Activated naive CD8-positive, alpha-beta T cell treated with anti-CD3 and anti-CD28 coated beads for 36 hours (primary cell): ENCODE results near the gene EIF1. TPM values are rescaled to one million over a fixed set of nuclear protein-coding genes. Genes with fewer than 3 reads are reported as not detected.
A peak's percentile ranks its signal among the peaks of the same experiment; 100 is the strongest.
"Not testable (repeated sequence)": the region's sequence is repeated elsewhere in the genome, so short reads cannot be mapped to it uniquely, and the experiment has no call there.

Experiments
- DNase-seq: peaks from one replicate; pipeline ENCODE4 v3.0.0; 2021
- H3K27ac Mint-ChIP-seq: one replicate; pipeline ENCODE4 v1.8.0; 2022; ENCODE audit warnings: mild to moderate bottlenecking, moderate library complexity, mixed read lengths
- H3K27me3 Mint-ChIP-seq: one replicate; pipeline ENCODE4 v1.8.0; 2022; ENCODE audit warnings: mild to moderate bottlenecking, mixed read lengths
- H3K36me3 Mint-ChIP-seq: one replicate; pipeline ENCODE4 v1.8.0; 2021; ENCODE audit warnings: mild to moderate bottlenecking, mixed read lengths
- H3K4me1 Mint-ChIP-seq: one replicate; pipeline ENCODE4 v1.8.0; 2021; ENCODE audit warnings: mixed read lengths
- H3K4me3 Mint-ChIP-seq: one replicate; pipeline ENCODE4 v1.8.0; 2022; ENCODE audit warnings: mild to moderate bottlenecking, moderate library complexity, mixed read lengths
- H3K9me3 Mint-ChIP-seq: one replicate; pipeline ENCODE4 v1.8.0; 2022; ENCODE audit warnings: mixed read lengths
- total RNA-seq, 2 experiments: library from RNA; stranded (reverse); gene quantifications; one replicate each; pipeline ENCODE4 v1.2.3, GENCODE V29; 2021

Gene EIF1
- total RNA-seq, 2 experiments from 2014 or later = 1,196 to 1,277 TPM

GRCh38 chr17:41681776-41682175 lies 6.9 kb upstream of the EIF1 start:
- H3K27me3 Mint-ChIP-seq = no peaks in the 10 kb centered on the region
- peaks cover 5% of the 10 kb centered on the region for H3K9me3 Mint-ChIP-seq
- H3K36me3 Mint-ChIP-seq = peaks cover 6% of the 10 kb centered on the region
- no peak for DNase-seq
- H3K27ac Mint-ChIP-seq = no peak overlapping the region
- peaks cover 21% of the 10 kb centered on the region for H3K4me1 Mint-ChIP-seq
- H3K4me3 Mint-ChIP-seq = no peak overlapping the region

GRCh38 chr17:41682631-41683030 lies 6.1 kb upstream of the EIF1 start:
- H3K36me3 Mint-ChIP-seq = peaks cover 6% of the 10 kb centered on the region

GRCh38 chr17:41683441-41684007 lies 5.2 kb upstream of the EIF1 start:
- Mint-ChIP-seq H3K4me1 (peaks cover 22% of the 10 kb centered on the region), H3K36me3 (peaks cover 2% of the 10 kb centered on the region), H3K4me3 (no peak overlapping the region), H3K27ac (no peak overlapping the region), H3K9me3 (peaks cover 1% of the 10 kb centered on the region), H3K27me3 (no peaks in the 10 kb centered on the region)
- DNase-seq = no peak

More at GRCh38 chr17:41682631-41683030, 6.1 kb upstream of the EIF1 start:
- DNase-seq = no peak
- Mint-ChIP-seq H3K27me3 (no peaks in the 10 kb centered on the region), H3K9me3 (peaks cover 5% of the 10 kb centered on the region), H3K27ac (no peak overlapping the region), H3K4me3 (no peak overlapping the region), H3K4me1 (peaks cover 23% of the 10 kb centered on the region)

- Mint-ChIP-seq H3K4me3 (no peak overlapping the region), H3K27ac (no peak overlapping the region), H3K4me1 (peaks cover 18% of the 10 kb centered on the region), H3K27me3 (no peaks in the 10 kb centered on the region), H3K9me3 (no peaks in the 10 kb centered on the region), H3K36me3 (peaks cover 4% of the 10 kb centered on the region)
- DNase-seq = no peak
These were observed 4.7 kb upstream of the EIF1 start for GRCh38 chr17:41684035-41684434.

GRCh38 chr17:41685753-41686152 lies 2.9 kb upstream of the EIF1 start:
- H3K4me3 Mint-ChIP-seq, H3K27me3 Mint-ChIP-seq, H3K4me1 Mint-ChIP-seq, DNase-seq, H3K27ac Mint-ChIP-seq, H3K9me3 Mint-ChIP-seq: not testable (repeated sequence)
- peaks cover 21% of the 10 kb centered on the region for H3K36me3 Mint-ChIP-seq

GRCh38 chr17:41686281-41686680 lies 2.4 kb upstream of the EIF1 start:
- H3K4me1 Mint-ChIP-seq = peaks cover 13% of the 10 kb centered on the region
- peaks cover 26% of the 10 kb centered on the region for H3K36me3 Mint-ChIP-seq
- H3K9me3 Mint-ChIP-seq = no peaks in the 10 kb centered on the region
- no peak overlapping the region for H3K4me3 Mint-ChIP-seq
- no peak overlapping the region for H3K27ac Mint-ChIP-seq
- H3K27me3 Mint-ChIP-seq = no peaks in the 10 kb centered on the region
- no peak for DNase-seq

GRCh38 chr17:41687828-41688640 lies 651 bp upstream of the EIF1 start:
- Mint-ChIP-seq H3K36me3 (peaks cover 42% of the 10 kb centered on the region), H3K9me3 (no peaks in the 10 kb centered on the region), H3K27me3 (peaks cover 7% of the 10 kb centered on the region), H3K27ac (peak overlapping the region; percentile 99), H3K4me3 (peak overlapping the region; percentile 87), H3K4me1 (peaks cover 19% of the 10 kb centered on the region)
- peak; percentile 58 for DNase-seq

GRCh38 chr17:41689497-41690299 lies 1.0 kb downstream of the EIF1 start:
- peaks cover 22% of the 10 kb centered on the region for H3K4me1 Mint-ChIP-seq
- no peaks in the 10 kb centered on the region for H3K9me3 Mint-ChIP-seq
- H3K27me3 Mint-ChIP-seq = peaks cover 7% of the 10 kb centered on the region
- peak overlapping the region; percentile 99 for H3K27ac Mint-ChIP-seq
- peak; percentile 37 for DNase-seq
- H3K36me3 Mint-ChIP-seq = peaks cover 45% of the 10 kb centered on the region
- peak overlapping the region; percentile 87 for H3K4me3 Mint-ChIP-seq

GRCh38 chr17:41690497-41690896 lies 1.8 kb downstream of the EIF1 start:
- Mint-ChIP-seq H3K4me3 (peak overlapping the region; percentile 87), H3K36me3 (peaks cover 45% of the 10 kb centered on the region), H3K9me3 (no peaks in the 10 kb centered on the region), H3K27ac (peak overlapping the region; percentile 99), H3K27me3 (peaks cover 7% of the 10 kb centered on the region), H3K4me1 (peaks cover 22% of the 10 kb centered on the region)
- DNase-seq = no peak

GRCh38 chr17:41691031-41691777 lies 2.5 kb downstream of the EIF1 start:
- H3K36me3 Mint-ChIP-seq = peaks cover 47% of the 10 kb centered on the region
- no peak for DNase-seq
- H3K9me3 Mint-ChIP-seq = no peaks in the 10 kb centered on the region
- peaks cover 7% of the 10 kb centered on the region for H3K27me3 Mint-ChIP-seq
- peak overlapping the region; percentile 99 for H3K27ac Mint-ChIP-seq
- H3K4me1 Mint-ChIP-seq = peaks cover 24% of the 10 kb centered on the region
- peak overlapping the region; percentile 87 for H3K4me3 Mint-ChIP-seq

- Mint-ChIP-seq H3K4me1 (peaks cover 22% of the 10 kb centered on the region), H3K36me3 (peaks cover 47% of the 10 kb centered on the region), H3K27ac (peak overlapping the region; percentile 34), H3K27me3 (peaks cover 7% of the 10 kb centered on the region), H3K9me3 (no peaks in the 10 kb centered on the region), H3K4me3 (peak overlapping the region; percentile 20)
- DNase-seq = no peak
These were observed 4.2 kb downstream of the EIF1 start for GRCh38 chr17:41692722-41693521.

- Mint-ChIP-seq H3K4me1 (peaks cover 22% of the 10 kb centered on the region), H3K27me3 (peaks cover 7% of the 10 kb centered on the region), H3K4me3 (no peak overlapping the region), H3K36me3 (peaks cover 32% of the 10 kb centered on the region), H3K9me3 (no peaks in the 10 kb centered on the region), H3K27ac (peak overlapping the region; percentile 8)
- no peak for DNase-seq
These were observed 6.5 kb downstream of the EIF1 start for GRCh38 chr17:41695134-41695661.

GRCh38 chr17:41695954-41696757 lies 7.5 kb downstream of the EIF1 start:
- DNase-seq = peak; percentile 73

More at GRCh38 chr17:41695954-41696757, 7.5 kb downstream of the EIF1 start:
- Mint-ChIP-seq H3K27me3 (peaks cover 7% of the 10 kb centered on the region), H3K9me3 (no peaks in the 10 kb centered on the region), H3K27ac (peak overlapping the region; percentile 49), H3K4me1 (peaks cover 18% of the 10 kb centered on the region), H3K36me3 (peaks cover 22% of the 10 kb centered on the region), H3K4me3 (no peak overlapping the region)
